GM13977 (cell line): ENCODE measurements around the gene DCDC1.

Experiments
- DNase-seq: peaks from one replicate; pipeline ENCODE4 v3.0.0; 2012; ENCODE audit warnings: low spot score
- CTCF ChIP-seq: IDR thresholded peaks from 2 replicates; pipeline ENCODE4 v1.5.1; 2012; ENCODE audit warnings: mild to moderate bottlenecking, control low read depth; ENCODE audit not compliant: insufficient read depth; ENCODE audit errors: extremely low read depth, missing control alignments
- in situ Hi-C: fragments of 300-500 bp; cut with MboI; formaldehyde crosslinking; loops from one replicate; pipeline ENCODE4 v1.12.0; 2022; ENCODE audit warnings: low sequenced_read_pairs, low pct_unique_long_range_greater_than_20kb, mixed read lengths, inconsistent platforms; ENCODE audit not compliant: unreplicated experiment

The DCDC1 gene

GRCh38 chr11:31000381-31000780 lies 369.2 kb downstream of the DCDC1 start:
- no peak for TF ChIP-seq CTCF
- in situ Hi-C loops = no loop called here

GRCh38 chr11:30992513-30992849 lies 377.1 kb downstream of the DCDC1 start:
- TF ChIP-seq CTCF = no peak
- no peak for DNase-seq
- in situ Hi-C loops = no loop called here

More at GRCh38 chr11:31000381-31000780, 369.2 kb downstream of the DCDC1 start:
- no peak for DNase-seq

GRCh38 chr11:30991802-30992512 lies 377.6 kb downstream of the DCDC1 start:
- TF ChIP-seq CTCF = no peak
- no peak for DNase-seq
- in situ Hi-C loops = no loop called here

- in situ Hi-C loops = no loop called here
- DNase-seq = no peak
- TF ChIP-seq CTCF = no peak
Measured at GRCh38 chr11:30991376-30991775, 378.2 kb downstream of the DCDC1 start.

GRCh38 chr11:30990625-30991296 lies 378.8 kb downstream of the DCDC1 start:
- TF ChIP-seq CTCF = no peak
- in situ Hi-C loops = no loop called here
- no peak for DNase-seq

- no peak for DNase-seq
- TF ChIP-seq CTCF = no peak
- in situ Hi-C loops = no loop called here
Measured at GRCh38 chr11:30987819-30988218, 381.7 kb downstream of the DCDC1 start.

GRCh38 chr11:30985536-30985935 lies 384.0 kb downstream of the DCDC1 start:
- DNase-seq = no peak
- in situ Hi-C loops = no loop called here
- no peak for TF ChIP-seq CTCF
